ENCODE measurements around the gene NAPSA. TPM values are rescaled to one million over a fixed set of nuclear protein-coding genes. Genes with fewer than 3 reads are reported as not detected.

Gene NAPSA
- total and polyA plus RNA-seq, 7 experiments from 2014 or later = 0.72 to 8.2 (median 3.6) TPM

DNA sequence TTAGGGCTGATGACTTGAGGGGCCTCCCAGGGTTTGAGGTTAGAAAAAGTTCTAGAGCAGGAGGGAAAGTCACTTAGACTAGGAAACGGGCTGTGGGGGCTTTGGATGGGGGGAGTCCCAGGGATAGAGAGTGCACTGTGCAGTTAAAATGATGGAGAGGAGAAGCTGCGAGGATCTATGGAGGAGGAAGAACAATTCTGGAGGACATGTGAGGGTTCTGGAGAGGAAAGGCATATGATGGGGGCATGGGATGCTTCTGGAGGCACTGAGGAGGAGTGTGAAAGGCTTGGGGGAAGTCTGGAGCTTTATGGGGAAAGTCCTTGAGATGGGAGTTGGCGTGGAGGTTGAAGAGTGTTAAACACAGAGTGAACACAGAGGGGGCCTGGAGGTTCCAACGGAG lies 38.4 kb downstream of the NAPSA start:
- Histone ChIP-seq H3K4me1 (ENCODE audit: control insufficient read depth in 2 of 2, insufficient read depth in 2 of 2, low read length in 2 of 2) (peaks cover 28 to 43% of the 10 kb centered on the region in 2 donors), H3K27ac (ENCODE audit: low read depth, low read length) (no peak overlapping the region), H3K36me3 (ENCODE audit: control insufficient read depth in 2 of 3, insufficient read depth in 3 of 3, low read length in 3 of 3) (no peaks in the 10 kb centered on the region), H3K27me3 (ENCODE audit: control insufficient read depth in 2 of 2, insufficient read depth in 2 of 2, low read length in 2 of 2) (peaks cover 10 to 21% of the 10 kb centered on the region in 2 donors), H3K9me3 (ENCODE audit: control insufficient read depth in 2 of 3, low read length in 3 of 3) (peaks cover 0 to 14% (median 0%) of the 10 kb centered on the region in 3 experiments), H3K4me3 (ENCODE audit: low read length) (no peak overlapping the region)
- Mint-ChIP-seq H3K36me3 (peaks cover 0 to 13% (median 6%) of the 10 kb centered on the region in 5 donors), H3K4me3 (peak overlapping the region; percentile 14 to 88 (median 70)), H3K27me3 (peaks cover 20 to 55% (median 43%) of the 10 kb centered on the region in 5 donors), H3K27ac (peak overlapping the region in 4 of 9 donors; percentile 19 to 60 (median 38)), H3K9me3 (peaks cover 0 to 26% (median 11%) of the 10 kb centered on the region in 11 donors), H3K4me1 (peaks cover 40 to 58% (median 52%) of the 10 kb centered on the region in 7 donors)
- intact Hi-C loops (cut with micrococcal nuclease) = loop anchor here in 1 of 2 donors (5.0 kb wide), 1 partner anchor 400 kb away; the partner anchor contains the start of genes ATF5 and NUP62
- POLR2A ChIA-PET = no interaction called here
- DNase-seq (no peak), ATAC-seq (no peak)
- CTCF ChIA-PET = interaction anchor here (0.8 kb wide), 1 partner anchor 393 kb away, joined by 4 read pairs; no protein-coding TSS in a partner anchor

DNA sequence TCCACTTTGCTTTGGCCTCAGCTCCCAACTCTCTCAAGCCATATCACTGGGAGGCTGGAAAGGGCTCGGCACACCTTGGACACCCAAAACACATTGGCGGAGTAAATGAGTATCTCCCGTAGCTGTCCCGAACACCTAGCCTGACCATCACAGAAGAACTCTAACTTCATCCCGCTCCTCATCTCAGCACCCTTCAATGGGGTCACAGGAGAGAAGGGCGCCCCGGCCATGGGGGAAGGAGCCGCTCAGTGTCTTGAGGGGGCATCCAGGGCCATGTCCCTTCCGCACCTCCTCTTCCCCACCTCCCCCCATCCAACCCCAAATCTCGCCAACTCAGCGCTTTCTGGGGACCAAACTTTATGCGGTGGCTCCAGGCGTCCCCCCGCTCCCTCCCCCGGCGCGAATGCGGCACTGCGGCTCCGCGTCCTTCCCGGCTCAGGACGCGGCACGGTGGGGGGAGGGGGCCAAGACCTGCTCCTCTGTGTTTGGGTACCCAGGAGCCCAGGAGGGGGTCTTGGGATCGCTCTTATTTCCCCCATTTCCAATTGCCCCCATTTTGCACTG lies 39.3 kb downstream of the NAPSA start:
- Mint-ChIP-seq H3K4me1 (peaks cover 33 to 49% (median 44%) of the 10 kb centered on the region in 7 donors), H3K36me3 (peaks cover 0 to 13% (median 6%) of the 10 kb centered on the region in 5 donors), H3K27me3 (peaks cover 20 to 46% (median 38%) of the 10 kb centered on the region in 5 donors), H3K27ac (peak overlapping the region in 1 of 9 donors; percentile 38), H3K9me3 (peaks cover 0 to 25% (median 11%) of the 10 kb centered on the region in 11 donors), H3K4me3 (peak overlapping the region in 2 of 10 donors; percentile 37 to 88)
- Histone ChIP-seq H3K4me3 (ENCODE audit: low read length) (no peak overlapping the region), H3K27me3 (ENCODE audit: control insufficient read depth in 2 of 2, insufficient read depth in 2 of 2, low read length in 2 of 2) (peaks cover 4 to 18% of the 10 kb centered on the region in 2 donors), H3K36me3 (ENCODE audit: control insufficient read depth in 2 of 3, insufficient read depth in 3 of 3, low read length in 3 of 3) (no peaks in the 10 kb centered on the region), H3K9me3 (ENCODE audit: control insufficient read depth in 2 of 3, low read length in 3 of 3) (peaks cover 0 to 14% (median 0%) of the 10 kb centered on the region in 3 experiments), H3K27ac (ENCODE audit: low read depth, low read length) (no peak overlapping the region), H3K4me1 (ENCODE audit: control insufficient read depth in 2 of 2, insufficient read depth in 2 of 2, low read length in 2 of 2) (peaks cover 20 to 35% of the 10 kb centered on the region in 2 donors)
- intact Hi-C loops (cut with micrococcal nuclease) = loop anchor here in 1 of 2 donors (5.0 kb wide), 1 partner anchor 399 kb away; the partner anchor contains the start of genes ATF5 and NUP62
- POLR2A ChIA-PET = interaction anchor here (0.5 to 0.6 kb wide), 2 partner anchors 32 to 177 kb away, joined by 3 read pairs; no protein-coding TSS in a partner anchor
- ATAC-seq (no peak), DNase-seq (no peak)
- CTCF ChIA-PET = interaction anchor here (0.7 to 0.8 kb wide), 2 partner anchors 394 to 899 kb away, joined by 3 to 4 read pairs; no protein-coding TSS in a partner anchor

DNA sequence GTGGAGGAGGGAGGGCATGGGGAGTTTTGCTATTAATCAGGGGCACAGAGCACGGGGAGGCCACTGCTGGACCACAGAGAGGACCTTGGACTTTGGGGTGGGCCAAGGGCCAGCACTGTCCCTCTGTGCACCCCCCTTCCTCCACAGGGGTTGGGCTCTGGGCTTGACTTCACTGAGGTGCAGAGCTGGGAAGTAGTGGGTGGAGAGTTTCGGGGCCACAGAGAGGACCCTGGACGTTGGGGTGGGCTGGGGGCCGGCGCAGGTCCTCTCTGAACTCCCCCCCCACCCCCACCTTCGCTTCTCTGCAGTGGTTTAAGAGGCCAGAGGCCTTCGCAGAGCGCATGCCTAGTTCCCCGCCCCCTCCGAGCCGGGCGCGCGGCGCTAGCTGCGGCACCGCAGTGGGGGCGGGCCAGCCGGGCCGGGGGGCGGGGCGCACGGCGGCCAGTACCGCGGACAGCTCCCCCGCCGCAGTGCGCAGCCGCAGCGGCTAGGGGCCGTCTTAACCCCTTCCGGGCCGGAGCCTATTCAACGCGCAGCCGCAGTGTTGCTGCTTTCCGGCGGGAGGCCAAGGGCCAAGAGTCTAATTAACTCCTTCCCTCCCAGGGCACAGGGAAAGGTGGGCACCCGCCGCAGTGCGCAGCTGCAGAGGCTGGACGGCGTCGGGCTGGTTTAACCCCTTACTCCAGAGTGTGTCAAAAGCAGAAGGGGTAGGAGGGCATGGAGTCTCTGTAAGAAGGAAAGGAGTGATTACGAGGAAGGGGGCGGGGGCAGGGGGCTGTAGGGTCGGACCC lies 39.9 kb downstream of the NAPSA start:
- ATAC-seq = peak; percentile 52
- H3K27me3 ChIP-seq (ENCODE audit: control insufficient read depth in 2 of 2, insufficient read depth in 2 of 2, low read length in 2 of 2) = peaks cover 2 to 18% of the 10 kb centered on the region in 2 donors
- peak overlapping the region in 3 of 9 donors; percentile 29 to 64 (median 52) for H3K27ac Mint-ChIP-seq
- H3K4me3 ChIP-seq (ENCODE audit: low read length) = no peak overlapping the region
- no peak overlapping the region for H3K27ac ChIP-seq (ENCODE audit: low read depth, low read length)
- peaks cover 20 to 47% (median 40%) of the 10 kb centered on the region in 5 donors for H3K27me3 Mint-ChIP-seq
- H3K4me3 Mint-ChIP-seq = peak overlapping the region in 6 of 10 donors; percentile 4 to 83 (median 42)
- H3K4me1 ChIP-seq (ENCODE audit: control insufficient read depth in 2 of 2, insufficient read depth in 2 of 2, low read length in 2 of 2) = peaks cover 17 to 29% of the 10 kb centered on the region in 2 donors
- peaks cover 31 to 44% (median 39%) of the 10 kb centered on the region in 7 donors for H3K4me1 Mint-ChIP-seq
- intact Hi-C loops (cut with micrococcal nuclease) = loop anchor here in 1 of 2 donors (5.0 kb wide), 1 partner anchor 398 kb away; the partner anchor contains the start of genes ATF5 and NUP62
- H3K36me3 Mint-ChIP-seq = peaks cover 0 to 15% (median 6%) of the 10 kb centered on the region in 5 donors
- ChIA-PET CTCF (no interaction called here), POLR2A (interaction anchor here (0.5 to 0.7 kb wide), 3 partner anchors 33 to 558 kb away, joined by 3 read pairs; no protein-coding TSS in a partner anchor)
- H3K9me3 ChIP-seq (ENCODE audit: control insufficient read depth in 2 of 3, low read length in 3 of 3) = peaks cover 0 to 14% (median 0%) of the 10 kb centered on the region in 3 experiments
- DNase-seq = peak; percentile 53 to 94 (median 71)
- no peaks in the 10 kb centered on the region for H3K36me3 ChIP-seq (ENCODE audit: control insufficient read depth in 2 of 3, insufficient read depth in 3 of 3, low read length in 3 of 3)
- peaks cover 0 to 25% (median 11%) of the 10 kb centered on the region in 11 donors for H3K9me3 Mint-ChIP-seq

DNA sequence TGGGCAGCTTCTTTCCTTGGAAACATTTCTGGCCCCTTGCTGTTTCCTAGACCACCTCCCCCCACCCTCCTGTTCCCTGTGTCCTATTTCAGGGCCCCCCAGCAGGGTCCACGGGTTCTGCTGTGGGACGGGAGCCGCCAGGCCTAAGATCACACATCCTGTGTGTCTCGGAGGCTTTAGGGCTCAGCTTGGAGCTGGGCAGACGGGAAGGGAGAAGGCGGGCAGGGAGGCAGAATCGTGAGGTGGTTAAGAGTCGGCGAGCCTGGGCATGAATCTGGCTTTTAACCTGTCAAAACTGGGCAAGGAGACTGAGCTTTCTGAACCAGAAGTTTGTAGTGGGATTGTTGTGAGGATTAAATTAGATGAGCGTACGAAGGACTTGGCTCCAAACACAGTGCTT lies 41.1 kb downstream of the NAPSA start:
- Mint-ChIP-seq H3K36me3 (peaks cover 0 to 9% (median 6%) of the 10 kb centered on the region in 5 donors), H3K27ac (peak overlapping the region in 3 of 9 donors; percentile 36 to 64 (median 61)), H3K4me1 (peaks cover 20 to 32% (median 27%) of the 10 kb centered on the region in 7 donors), H3K27me3 (peaks cover 20 to 43% (median 28%) of the 10 kb centered on the region in 5 donors), H3K9me3 (peaks cover 0 to 17% (median 6%) of the 10 kb centered on the region in 11 donors), H3K4me3 (peak overlapping the region in 3 of 10 donors; percentile 4 to 50 (median 7))
- no peak overlapping the region for H3K27ac ChIP-seq (ENCODE audit: low read depth, low read length)
- intact Hi-C loops (cut with micrococcal nuclease) = no loop called here
- peaks cover 7 to 17% of the 10 kb centered on the region in 2 donors for H3K4me1 ChIP-seq (ENCODE audit: control insufficient read depth in 2 of 2, insufficient read depth in 2 of 2, low read length in 2 of 2)
- peaks cover 0 to 3% (median 0%) of the 10 kb centered on the region in 3 experiments for H3K9me3 ChIP-seq (ENCODE audit: control insufficient read depth in 2 of 3, low read length in 3 of 3)
- ATAC-seq (no peak), DNase-seq (no peak)
- no peaks in the 10 kb centered on the region for H3K36me3 ChIP-seq (ENCODE audit: control insufficient read depth in 2 of 3, insufficient read depth in 3 of 3, low read length in 3 of 3)
- H3K27me3 ChIP-seq (ENCODE audit: control insufficient read depth in 2 of 2, insufficient read depth in 2 of 2, low read length in 2 of 2) = peaks cover 0 to 13% of the 10 kb centered on the region in 2 donors
- CTCF ChIA-PET = no interaction called here
- POLR2A ChIA-PET = no interaction called here
- H3K4me3 ChIP-seq (ENCODE audit: low read length) = no peak overlapping the region

DNA sequence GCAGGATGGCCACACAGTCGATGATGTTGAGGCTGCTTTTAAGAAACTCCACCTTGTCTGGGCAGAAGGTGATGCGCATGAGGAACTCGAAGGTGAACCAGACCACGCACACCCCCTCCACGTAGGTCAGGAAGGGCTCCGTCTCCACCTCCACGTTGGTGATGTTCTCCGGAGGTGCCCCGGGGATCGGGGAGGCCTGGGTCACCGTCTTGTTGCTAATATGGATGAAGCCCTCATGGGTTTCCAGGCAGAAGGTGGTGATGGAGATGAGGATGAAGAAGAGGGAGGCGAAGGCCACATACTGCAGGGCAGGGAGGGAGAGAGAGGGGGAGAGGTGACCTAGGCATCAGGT lies 41.7 kb downstream of the NAPSA start:
- Mint-ChIP-seq H3K4me1 (peaks cover 18 to 30% (median 24%) of the 10 kb centered on the region in 7 donors), H3K4me3 (no peak overlapping the region), H3K36me3 (peaks cover 0 to 9% (median 6%) of the 10 kb centered on the region in 5 donors), H3K27me3 (peaks cover 18 to 46% (median 27%) of the 10 kb centered on the region in 5 donors), H3K27ac (peak overlapping the region in 1 of 9 donors; percentile 5), H3K9me3 (peaks cover 0 to 16% (median 4%) of the 10 kb centered on the region in 11 donors)
- CTCF ChIA-PET = no interaction called here
- H3K9me3 ChIP-seq (ENCODE audit: control insufficient read depth in 2 of 3, low read length in 3 of 3) = no peaks in the 10 kb centered on the region
- POLR2A ChIA-PET = no interaction called here
- ATAC-seq (no peak), DNase-seq (no peak)
- no peaks in the 10 kb centered on the region for H3K36me3 ChIP-seq (ENCODE audit: control insufficient read depth in 2 of 3, insufficient read depth in 3 of 3, low read length in 3 of 3)
- H3K27me3 ChIP-seq (ENCODE audit: control insufficient read depth in 2 of 2, insufficient read depth in 2 of 2, low read length in 2 of 2) = peaks cover 0 to 12% of the 10 kb centered on the region in 2 donors
- intact Hi-C loops (cut with micrococcal nuclease) = no loop called here
- no peak overlapping the region for H3K27ac ChIP-seq (ENCODE audit: low read depth, low read length)
- H3K4me3 ChIP-seq (ENCODE audit: low read length) = no peak overlapping the region
- H3K4me1 ChIP-seq (ENCODE audit: control insufficient read depth in 2 of 2, insufficient read depth in 2 of 2, low read length in 2 of 2) = peaks cover 6 to 15% of the 10 kb centered on the region in 2 donors
